Tibial nerve (tissue), 3 donors: ENCODE measurements around the gene COPG2.
"Not testable (repeated sequence)": the region's sequence is repeated elsewhere in the genome, so short reads cannot be mapped to it uniquely, and the experiment has no call there.

Source experiments
- CTCF ChIP-seq, 5 experiments: fragments of 200-600 bp in 3 of 5; fragments of 450-650 bp in 2 of 5; sonication (generic) in 3 of 5; IDR thresholded peaks; one replicate each; pipeline ENCODE4 v1.5.1; 2016 to 2019; ENCODE audit warnings: antibody characterized with exemption in 5 of 5, mild to moderate bottlenecking in 3 of 5, moderate library complexity in 2 of 5
- POLR2A ChIP-seq, 2 donors: fragments of 450-650 bp; IDR thresholded peaks; one replicate each; pipeline ENCODE4 v1.6.1; 2017; ENCODE audit warnings: antibody characterized with exemption in 2 of 2, mild to moderate bottlenecking in 2 of 2, moderate library complexity in 2 of 2

GRCh38 chr7:130512038-130512437 is 156.5 kb downstream of the COPG2 start:
- not testable (repeated sequence) for TF ChIP-seq POLR2A, CTCF (IDR thresholded peaks at IDR 0.05)
